Measurements from ENCODE around the gene QRICH1. TPM values are rescaled to one million over a fixed set of nuclear protein-coding genes. Genes with fewer than 3 reads are reported as not detected.

The QRICH1 gene
- polyA plus RNA-seq, 1 of the 3 experiments (the other 2 are of a cell fraction): 58.5 TPM

DNA sequence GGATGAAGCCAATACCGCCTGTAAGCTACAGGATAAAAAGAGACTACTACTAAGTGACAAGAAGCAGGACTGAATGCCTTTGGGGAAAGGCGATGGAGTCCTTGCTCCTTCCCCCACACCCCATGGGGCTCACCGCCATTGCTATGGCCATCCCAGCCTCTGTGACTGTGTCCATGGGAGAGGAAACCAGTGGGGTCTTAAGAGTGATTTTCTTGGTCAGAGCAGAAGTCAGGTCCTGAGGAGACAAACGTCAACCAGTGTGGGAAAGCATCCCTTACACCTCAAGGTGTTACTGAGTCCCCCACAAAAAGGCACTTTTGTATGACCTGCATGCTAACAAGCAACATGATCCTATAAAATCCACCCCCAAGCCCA, 65.6 kb downstream of the QRICH1 start:
- POLR2A ChIA-PET: interaction anchor here (1.8 to 2.3 kb wide), 3 partner anchors 8 to 65 kb away, joined by 14 to 18 read pairs (median 16); partner anchors contain the start of genes QRICH1 and WDR6

GRCh38 chr3:49027634-49028033, 66.2 kb downstream of the QRICH1 start:
- CTCF ChIA-PET: interaction anchor here (3.6 kb wide), 1 partner anchor 21 kb away, joined by 14 read pairs; the partner anchor contains the start of gene WDR6
- POLR2A ChIA-PET: interaction anchor here (0.6 to 2.3 kb wide), 4 partner anchors 7 to 16 kb away, joined by 3 to 18 read pairs (median 3); partner anchors contain the start of gene DALRD3
- peaks cover 66 to 69% of the 10 kb centered on the region in 2 experiments for H3K36me3 ChIP-seq (replicated peaks in 1 of 2; ENCODE audit: control insufficient read depth in 1 of 2, insufficient read depth in 2 of 2, low read length in 1 of 2)
- H2AFZ ChIP-seq (ENCODE audit: low read depth): no peak overlapping the region
- H3K9me3 ChIP-seq: no peaks in the 10 kb centered on the region
- peak overlapping the region; percentile 97 for H3K4me2 ChIP-seq
- H3K27me3 ChIP-seq (ENCODE audit: insufficient read depth): no peaks in the 10 kb centered on the region
- WGBS (ENCODE audit: low lambda C conversion rate): 100% methylated on average over 5 of the region's 9 CpGs
- DNase-seq: no peak
- H3K9me2 ChIP-seq: no peaks in the 10 kb centered on the region
- peaks cover 10 to 37% of the 10 kb centered on the region in 2 experiments; a peak in 3 of 4 replicates for H3K4me1 ChIP-seq (ENCODE audit: control insufficient read depth in 1 of 2, insufficient read depth in 2 of 2, low read depth in 1 of 2, low read length in 1 of 2)
- TF ChIP-seq ELF1 (IDR thresholded peaks at IDR 0.05) (no peak), CHD2 (IDR thresholded peaks at IDR 0.05; ENCODE audit: low read length, partially characterized antibody) (peak; percentile 8), JUND (IDR thresholded peaks at IDR 0.05) (0 out of 2 replicates have a peak, but pooled peaks have one; percentile 12)
- peaks cover 57% of the 10 kb centered on the region for H3F3A ChIP-seq (replicated peaks; ENCODE audit: insufficient read depth)
- H3K79me2 ChIP-seq (ENCODE audit: insufficient read depth): peaks cover 62% of the 10 kb centered on the region
- 0 out of 4 replicates have a peak overlapping the region, but pooled peaks of 1 of the 2 experiments have one; percentile 9 for H3K27ac ChIP-seq (ENCODE audit: low read depth in 2 of 2, low read length in 1 of 2)
- peak overlapping the region in 1 of 2 experiments; percentile 87; a peak in 1 of 4 replicates for H3K4me3 ChIP-seq (ENCODE audit: low read depth in 2 of 2, low read length in 1 of 2)
- no peaks in the 10 kb centered on the region for H4K20me1 ChIP-seq (ENCODE audit: insufficient read depth)
- H3K9ac ChIP-seq: no peak overlapping the region

More for the DNA sequence above, 65.6 kb downstream of the QRICH1 start:
- peak overlapping the region in 1 of 2 experiments; percentile 82; a peak in 2 of 4 replicates for H3K27ac ChIP-seq (ENCODE audit: low read depth in 2 of 2, low read length in 1 of 2)
- H3K4me2 ChIP-seq: peak overlapping the region; percentile 97
- H3K79me2 ChIP-seq (ENCODE audit: insufficient read depth): peaks cover 56% of the 10 kb centered on the region
- peak; percentile 4 for DNase-seq
- peaks cover 10 to 32% of the 10 kb centered on the region in 2 experiments; a peak in 3 of 4 replicates for H3K4me1 ChIP-seq (ENCODE audit: control insufficient read depth in 1 of 2, insufficient read depth in 2 of 2, low read depth in 1 of 2, low read length in 1 of 2)
- no peaks in the 10 kb centered on the region for H3K9me3 ChIP-seq
- CTCF ChIA-PET: interaction anchor here (1.1 to 1.5 kb wide), 5 partner anchors 9 to 40 kb away, joined by 3 to 8 read pairs (median 5); partner anchors contain the start of gene WDR6
- H3K9me2 ChIP-seq: no peaks in the 10 kb centered on the region
- TF ChIP-seq JUND (IDR thresholded peaks at IDR 0.05): 0 out of 2 replicates have a peak, but pooled peaks have one; percentile 7
- TF ChIP-seq PBX3 (IDR thresholded peaks at IDR 0.05): no peak
- no peaks in the 10 kb centered on the region for H4K20me1 ChIP-seq (ENCODE audit: insufficient read depth)
- WGBS (ENCODE audit: low lambda C conversion rate): 75% methylated on average over 4 of the region's 4 CpGs
- H3F3A ChIP-seq (replicated peaks; ENCODE audit: insufficient read depth): peaks cover 58% of the 10 kb centered on the region
- H3K36me3 ChIP-seq (replicated peaks in 1 of 2; ENCODE audit: control insufficient read depth in 1 of 2, insufficient read depth in 2 of 2, low read length in 1 of 2): peaks cover 69% of the 10 kb centered on the region in 2 experiments
- peak overlapping the region; percentile 82 for H3K9ac ChIP-seq
- peak overlapping the region; percentile 83 to 87 for H3K4me3 ChIP-seq (ENCODE audit: low read depth in 2 of 2, low read length in 1 of 2)
- H3K27me3 ChIP-seq (ENCODE audit: insufficient read depth): no peaks in the 10 kb centered on the region
- H2AFZ ChIP-seq (ENCODE audit: low read depth): no peak overlapping the region

- 100% methylated on average over 3 of the region's 3 CpGs for WGBS (ENCODE audit: low lambda C conversion rate)
- H4K20me1 ChIP-seq (ENCODE audit: insufficient read depth): no peaks in the 10 kb centered on the region
- peaks cover 69% of the 10 kb centered on the region for H3K79me2 ChIP-seq (ENCODE audit: insufficient read depth)
- no peak overlapping the region for H2AFZ ChIP-seq (ENCODE audit: low read depth)
- no peak for DNase-seq
- ChIA-PET CTCF (interaction anchor here (0.8 to 3.6 kb wide), 3 partner anchors 13 to 422 kb away, joined by 3 to 14 read pairs (median 7); partner anchors contain the start of gene WDR6), POLR2A (interaction anchor here (1.3 to 1.9 kb wide), 4 partner anchors 8 to 67 kb away, joined by 3 to 9 read pairs (median 4); partner anchors contain the start of genes DALRD3, QRICH1 and WDR6)
- no peak overlapping the region for H3K27ac ChIP-seq (ENCODE audit: low read depth in 2 of 2, low read length in 1 of 2)
- H3F3A ChIP-seq (replicated peaks; ENCODE audit: insufficient read depth): peaks cover 49% of the 10 kb centered on the region
- H3K36me3 ChIP-seq (replicated peaks in 1 of 2; ENCODE audit: control insufficient read depth in 1 of 2, insufficient read depth in 2 of 2, low read length in 1 of 2): peaks cover 55 to 64% of the 10 kb centered on the region in 2 experiments
- H3K9me3 ChIP-seq: no peaks in the 10 kb centered on the region
- no peak overlapping the region for H3K4me2 ChIP-seq
- H3K4me1 ChIP-seq (ENCODE audit: control insufficient read depth in 1 of 2, insufficient read depth in 2 of 2, low read depth in 1 of 2, low read length in 1 of 2): peaks cover 10 to 41% of the 10 kb centered on the region in 2 experiments; a peak in 3 of 4 replicates
- H3K9me2 ChIP-seq: no peaks in the 10 kb centered on the region
- no peaks in the 10 kb centered on the region for H3K27me3 ChIP-seq (ENCODE audit: insufficient read depth)
- H3K9ac ChIP-seq: no peak overlapping the region
- H3K4me3 ChIP-seq (ENCODE audit: low read depth in 2 of 2, low read length in 1 of 2): no peak overlapping the region
- no peak for TF ChIP-seq FOXM1 (IDR thresholded peaks at IDR 0.05; ENCODE audit: low read depth)
- no peak for TF ChIP-seq REST (IDR thresholded peaks at IDR 0.05; ENCODE audit: low read depth, low read length)
- no peak for TF ChIP-seq YY1 (IDR thresholded peaks at IDR 0.05; ENCODE audit: low read depth)
- TF ChIP-seq TEAD4 (IDR thresholded peaks at IDR 0.05; ENCODE audit: borderline replicate concordance, insufficient read depth): no peak
- no peak for TF ChIP-seq RAD21 (IDR thresholded peaks at IDR 0.05; ENCODE audit: low read length)
- no peak for TF ChIP-seq SMC3 (IDR thresholded peaks at IDR 0.05; ENCODE audit: low read depth, low read length)
- TF ChIP-seq MAX (IDR thresholded peaks at IDR 0.05; ENCODE audit: low read depth): no peak
- no peak for TF ChIP-seq CTCF (IDR thresholded peaks at IDR 0.05)
Observed at GRCh38 chr3:49026536-49026935, 67.3 kb downstream of the QRICH1 start.

Data from SK-N-SH (cell line).